CD4-positive, alpha-beta T cell (primary cell): ENCODE measurements around the gene MED15. TPM values are rescaled to one million over a fixed set of nuclear protein-coding genes. Genes with fewer than 3 reads are reported as not detected.
"Not testable (repeated sequence)": the region's sequence is repeated elsewhere in the genome, so short reads cannot be mapped to it uniquely, and the experiment has no call there.

Experiments
- ATAC-seq: fragments of 200-7000 bp; cut with Tn5 transposase; one replicate; pipeline ENCODE4 v1.10.0; 2022; ENCODE audit warnings: mild to moderate bottlenecking; ENCODE audit not compliant: poor library complexity
- CTCF ChIA-PET: fragments of 350-600 bp; sonication (Branson Sonifier 250); formaldehyde crosslinking; loops from one replicate; lab custom pipeline; 2021; ENCODE audit warnings: antibody characterized with exemption, inconsistent platforms; lab: Charles Lee
- POLR2A ChIA-PET: fragments of 350-600 bp; sonication (Branson Sonifier 250); formaldehyde crosslinking; loops from one replicate; lab custom pipeline; 2021; ENCODE audit warnings: antibody characterized with exemption, inconsistent platforms; lab: Charles Lee
- DNase-seq, 14 experiments: peaks; one replicate each; pipeline ENCODE4 v3.0.0-alpha.2; 2013 to 2020; ENCODE audit warnings: mixed read lengths in 2 of 14
- H3K27ac ChIP-seq, 2 donors: one replicate each; pipeline versions ENCODE4 v1.5.1 to v1.7.0; 2013; ENCODE audit warnings: low read length in 2 of 2, low read depth in 1 of 2, mild to moderate bottlenecking in 1 of 2
- H3K27me3 ChIP-seq, 2 experiments: 1 replicate in 1 of 2; 2 replicates in 1 of 2; pipeline versions ENCODE4 v1.6.1 to v1.7.0; 2013; ENCODE audit warnings: low read length in 2 of 2, control low read depth in 1 of 2, mild to moderate bottlenecking in 1 of 2, moderate library complexity in 1 of 2; ENCODE audit not compliant: insufficient read depth in 2 of 2, control insufficient read depth in 1 of 2
- H3K36me3 ChIP-seq: one replicate; pipeline ENCODE4 v1.6.1; 2013; ENCODE audit warnings: low read length, control low read depth; ENCODE audit not compliant: insufficient read depth
- H3K4me1 ChIP-seq: one replicate; pipeline ENCODE4 v1.6.1; 2013; ENCODE audit warnings: low read length, control low read depth; ENCODE audit not compliant: insufficient read depth
- H3K4me3 ChIP-seq: one replicate; pipeline ENCODE4 v1.5.1; 2013; ENCODE audit warnings: mild to moderate bottlenecking, low read length, moderate library complexity
- H3K9me3 ChIP-seq, 2 experiments: 1 replicate in 1 of 2; 2 replicates in 1 of 2; pipeline versions ENCODE4 v1.6.1 to v1.7.0; 2013; ENCODE audit warnings: low read length in 2 of 2, mild to moderate bottlenecking in 2 of 2, control low read depth in 1 of 2, moderate library complexity in 1 of 2; ENCODE audit not compliant: control insufficient read depth in 1 of 2, insufficient read depth in 1 of 2
- H3K27ac Mint-ChIP-seq: one replicate; pipeline ENCODE4 v1.8.0; 2020; ENCODE audit warnings: mixed read lengths
- H3K27me3 Mint-ChIP-seq: one replicate; pipeline ENCODE4 v1.8.0; 2021; ENCODE audit warnings: mixed read lengths
- H3K36me3 Mint-ChIP-seq: one replicate; pipeline ENCODE4 v1.8.0; 2021; ENCODE audit warnings: low read depth, mixed read lengths
- H3K4me1 Mint-ChIP-seq: one replicate; pipeline ENCODE4 v1.8.0; 2021; ENCODE audit warnings: low read depth, mixed read lengths
- H3K4me3 Mint-ChIP-seq: one replicate; pipeline ENCODE4 v1.8.0; 2020; ENCODE audit warnings: mild to moderate bottlenecking, mixed read lengths
- H3K9me3 Mint-ChIP-seq: one replicate; pipeline ENCODE4 v1.8.0; 2020; ENCODE audit warnings: mixed read lengths
- intact Hi-C, 2 experiments: fragments of 100-400 bp; cut with DNase I in 1 of 2; cut with micrococcal nuclease in 1 of 2; formaldehyde crosslinking; loops; one replicate each; pipeline versions ENCODE4 v1.15.1 to v1.9.0; 2023 to 2025; cut with DNase I, micrococcal nuclease
- total RNA-seq, 174 experiments: library from RNA in 2 of 174; stranded (reverse) in 2 of 174; gene quantifications; one replicate each; pipeline ENCODE4 v1.2.3 and lab custom pipeline; 2021 to 2026
- TF ChIP-seq, protein P1 (sequence below): fragments of 200-600 bp; IDR thresholded peaks from one replicate; pipeline ENCODE4 v1.8.0; 2022; ENCODE audit warnings: antibody characterized with exemption, mild to moderate bottlenecking

Gene MED15
- total RNA-seq, 2 experiments from 2014 or later, result 181 to 191 TPM

- no peak overlapping the region for H3K4me3 ChIP-seq
- ChIA-PET CTCF (no interaction called here), POLR2A (interaction anchor here (1.6 kb wide), 1 partner anchor 15 kb away, joined by 3 read pairs; no protein-coding TSS in a partner anchor)
- no peak overlapping the region for H3K27ac Mint-ChIP-seq
- TF ChIP-seq, protein P1, sequence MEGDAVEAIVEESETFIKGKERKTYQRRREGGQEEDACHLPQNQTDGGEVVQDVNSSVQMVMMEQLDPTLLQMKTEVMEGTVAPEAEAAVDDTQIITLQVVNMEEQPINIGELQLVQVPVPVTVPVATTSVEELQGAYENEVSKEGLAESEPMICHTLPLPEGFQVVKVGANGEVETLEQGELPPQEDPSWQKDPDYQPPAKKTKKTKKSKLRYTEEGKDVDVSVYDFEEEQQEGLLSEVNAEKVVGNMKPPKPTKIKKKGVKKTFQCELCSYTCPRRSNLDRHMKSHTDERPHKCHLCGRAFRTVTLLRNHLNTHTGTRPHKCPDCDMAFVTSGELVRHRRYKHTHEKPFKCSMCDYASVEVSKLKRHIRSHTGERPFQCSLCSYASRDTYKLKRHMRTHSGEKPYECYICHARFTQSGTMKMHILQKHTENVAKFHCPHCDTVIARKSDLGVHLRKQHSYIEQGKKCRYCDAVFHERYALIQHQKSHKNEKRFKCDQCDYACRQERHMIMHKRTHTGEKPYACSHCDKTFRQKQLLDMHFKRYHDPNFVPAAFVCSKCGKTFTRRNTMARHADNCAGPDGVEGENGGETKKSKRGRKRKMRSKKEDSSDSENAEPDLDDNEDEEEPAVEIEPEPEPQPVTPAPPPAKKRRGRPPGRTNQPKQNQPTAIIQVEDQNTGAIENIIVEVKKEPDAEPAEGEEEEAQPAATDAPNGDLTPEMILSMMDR, result no peak
- ATAC-seq, result no peak
- no peak overlapping the region for H3K4me3 Mint-ChIP-seq
- intact Hi-C loops, result no loop called here
- H3K9me3 Mint-ChIP-seq, result no peaks in the 10 kb centered on the region
- peaks cover 48% of the 10 kb centered on the region for H3K4me1 Mint-ChIP-seq
- no peak for DNase-seq
- H3K27me3 ChIP-seq, result no peaks in the 10 kb centered on the region
- no peaks in the 10 kb centered on the region for H3K27me3 Mint-ChIP-seq
- peaks cover 16% of the 10 kb centered on the region for H3K36me3 ChIP-seq
- no peak overlapping the region for H3K27ac ChIP-seq
- H3K9me3 ChIP-seq, result no peaks in the 10 kb centered on the region
- peaks cover 45% of the 10 kb centered on the region for H3K4me1 ChIP-seq
- peaks cover 31% of the 10 kb centered on the region for H3K36me3 Mint-ChIP-seq
These were observed 36.1 kb upstream of the MED15 start for GRCh38 chr22:20471126-20471833.

GRCh38 chr22:20472629-20473442, 34.6 kb upstream of the MED15 start:
- no peak overlapping the region for H3K4me3 Mint-ChIP-seq
- H3K27ac ChIP-seq, result no peak overlapping the region
- no peaks in the 10 kb centered on the region for H3K27me3 ChIP-seq
- peaks cover 41% of the 10 kb centered on the region for H3K4me1 Mint-ChIP-seq
- peaks cover 33% of the 10 kb centered on the region for H3K4me1 ChIP-seq
- H3K36me3 ChIP-seq, result peaks cover 16% of the 10 kb centered on the region
- no peak for ATAC-seq
- TF ChIP-seq, protein P1, result no peak
- no peak for DNase-seq
- H3K36me3 Mint-ChIP-seq, result peaks cover 31% of the 10 kb centered on the region
- no peaks in the 10 kb centered on the region for H3K27me3 Mint-ChIP-seq
- ChIA-PET CTCF (no interaction called here), POLR2A (interaction anchor here (0.6 to 2.1 kb wide), 2 partner anchors 9 to 12 kb away, joined by 3 to 13 read pairs; no protein-coding TSS in a partner anchor)
- H3K9me3 Mint-ChIP-seq, result no peaks in the 10 kb centered on the region
- no peak overlapping the region for H3K27ac Mint-ChIP-seq
- H3K4me3 ChIP-seq, result no peak overlapping the region
- H3K9me3 ChIP-seq, result no peaks in the 10 kb centered on the region
- intact Hi-C loops, result loop anchor here in 1 of 2 experiments (2.0 kb wide), 1 partner anchor 20 kb away; no protein-coding TSS in a partner anchor

DNA sequence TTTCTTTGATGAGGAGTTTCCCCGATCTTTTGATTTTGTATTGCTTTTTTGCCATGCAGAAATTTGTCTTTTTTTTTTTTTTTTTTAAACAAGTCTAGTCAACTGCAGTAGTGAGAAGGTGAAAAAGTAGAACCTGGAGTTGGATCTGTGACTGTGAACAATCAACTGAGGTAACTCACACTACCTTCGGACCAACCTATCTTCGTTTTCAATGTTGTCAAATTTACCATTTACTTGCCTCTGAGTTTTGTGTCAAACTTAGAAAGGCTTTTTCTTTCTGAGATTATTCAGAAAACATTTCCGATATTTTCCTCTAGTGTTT, 32.3 kb upstream of the MED15 start:
- peak overlapping the region; percentile 23 for H3K4me3 Mint-ChIP-seq
- Histone ChIP-seq H3K27me3 (no peaks in the 10 kb centered on the region), H3K9me3 (no peaks in the 10 kb centered on the region), H3K36me3 (peaks cover 10% of the 10 kb centered on the region), H3K4me3 (no peak overlapping the region), H3K27ac (no peak overlapping the region), H3K4me1 (peaks cover 18% of the 10 kb centered on the region)
- DNase-seq, result no peak
- peaks cover 36% of the 10 kb centered on the region for H3K4me1 Mint-ChIP-seq
- ChIA-PET POLR2A (interaction anchor here (1.3 kb wide), 1 partner anchor 11 kb away, joined by 7 read pairs; no protein-coding TSS in a partner anchor), CTCF (no interaction called here)
- H3K27me3 Mint-ChIP-seq, result no peaks in the 10 kb centered on the region
- ATAC-seq, result no peak
- intact Hi-C loops, result no loop called here
- H3K36me3 Mint-ChIP-seq, result peaks cover 24% of the 10 kb centered on the region
- no peaks in the 10 kb centered on the region for H3K9me3 Mint-ChIP-seq
- H3K27ac Mint-ChIP-seq, result peak overlapping the region; percentile 84
- TF ChIP-seq, protein P1, result no peak

DNA sequence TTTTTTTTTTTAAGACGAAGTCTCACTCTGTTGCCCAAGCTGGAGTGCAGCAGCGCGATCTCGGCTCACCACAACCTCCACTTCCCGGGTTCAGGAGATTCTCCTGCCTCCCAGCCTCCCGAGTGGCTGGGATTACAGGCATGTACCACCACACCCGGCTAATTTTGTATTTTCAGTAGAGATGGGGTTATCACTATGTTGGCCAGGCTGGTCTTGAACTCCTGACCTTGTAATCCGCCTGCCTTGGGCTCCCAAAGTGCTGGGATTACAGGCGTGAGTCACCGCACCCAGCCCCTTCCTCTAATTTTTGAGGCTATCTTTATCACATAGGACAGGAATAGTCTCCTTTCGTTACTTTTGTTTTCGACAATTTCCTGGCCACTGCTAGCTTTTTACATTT, 31.8 kb upstream of the MED15 start:
- H3K9me3 ChIP-seq, H3K27me3 ChIP-seq, H3K27ac ChIP-seq, H3K9me3 Mint-ChIP-seq, intact Hi-C loops, H3K27me3 Mint-ChIP-seq, CTCF ChIA-PET, H3K4me3 ChIP-seq, H3K36me3 ChIP-seq, ATAC-seq, DNase-seq: not testable (repeated sequence)
- H3K4me3 Mint-ChIP-seq, result peak overlapping the region; percentile 23
- H3K36me3 Mint-ChIP-seq, result peaks cover 22% of the 10 kb centered on the region
- POLR2A ChIA-PET, result interaction anchor here (1.3 kb wide), 1 partner anchor 12 kb away, joined by 7 read pairs; no protein-coding TSS in a partner anchor
- H3K4me1 Mint-ChIP-seq, result peaks cover 36% of the 10 kb centered on the region
- H3K4me1 ChIP-seq, result peaks cover 16% of the 10 kb centered on the region
- peak overlapping the region; percentile 84 for H3K27ac Mint-ChIP-seq

DNA sequence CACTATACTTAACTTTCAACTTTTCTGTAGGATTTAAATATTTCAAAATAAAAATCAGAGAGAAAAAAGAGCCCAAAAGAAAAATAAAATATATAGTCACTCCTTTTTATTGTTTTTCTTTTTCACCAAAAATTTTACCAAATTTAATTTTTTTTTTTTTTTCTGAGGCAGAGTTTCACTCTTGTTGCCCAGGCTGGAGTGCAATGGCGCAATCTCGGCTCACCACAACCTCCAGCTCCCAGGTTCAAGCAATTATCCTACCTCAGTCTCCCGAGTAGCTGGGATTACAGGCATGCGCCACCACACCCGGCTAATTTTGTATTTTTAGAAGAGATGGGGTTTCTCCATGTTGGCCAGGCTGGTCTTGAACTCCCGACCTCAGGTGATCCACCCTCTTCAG, 29.4 kb upstream of the MED15 start:
- H3K27me3 Mint-ChIP-seq, intact Hi-C loops, H3K27me3 ChIP-seq, H3K36me3 ChIP-seq, ATAC-seq, H3K9me3 Mint-ChIP-seq, H3K4me3 ChIP-seq, POLR2A ChIA-PET, DNase-seq, CTCF ChIA-PET, H3K4me3 Mint-ChIP-seq, H3K27ac ChIP-seq, H3K9me3 ChIP-seq: not testable (repeated sequence)
- peak overlapping the region; percentile 49 for H3K27ac Mint-ChIP-seq
- H3K4me1 Mint-ChIP-seq, result peaks cover 30% of the 10 kb centered on the region
- H3K36me3 Mint-ChIP-seq, result peaks cover 13% of the 10 kb centered on the region
- H3K4me1 ChIP-seq, result peaks cover 11% of the 10 kb centered on the region
